Mammary epithelial cell (primary cell): Measurements from ENCODE around the gene LGALS3.

Experiments used
- CTCF ChIP-seq, 2 donors: IDR thresholded peaks in 1 of 2; conservative IDR thresholded peaks in 1 of 2; 2 replicates each; pipeline ENCODE4 v1.5.1; 2011 to 2012; ENCODE audit warnings: inconsistent platforms in 2 of 2, low read length in 2 of 2, mild to moderate bottlenecking in 2 of 2, control low read depth in 1 of 2, low read depth in 1 of 2; ENCODE audit not compliant: insufficient read depth in 1 of 2; ENCODE audit errors: extremely low read depth in 1 of 2
- EZH2 ChIP-seq: IDR thresholded peaks from 2 replicates; pipeline ENCODE4 v1.6.1; 2012; ENCODE audit warnings: low read length, inconsistent platforms, borderline replicate concordance

GRCh38 chr14:55102141-55102621 lies 26.9 kb upstream of the LGALS3 start:
- TF ChIP-seq CTCF (conservative IDR thresholded peaks at IDR 0.05 in 1 of 2, IDR thresholded peaks at IDR 0.05 in 1 of 2; ENCODE audit: extremely low read depth in 1 of 2, insufficient read depth in 1 of 2, low read depth in 1 of 2, low read length in 2 of 2) (no peak), EZH2 (no peak)
